Osteocyte (in vitro differentiated cells): ENCODE data around the gene UNC13A. TPM values are rescaled to one million over a fixed set of nuclear protein-coding genes. Genes with fewer than 3 reads are reported as not detected.
A peak's percentile ranks its signal among the peaks of the same experiment; 100 is the strongest.

Source experiments
- DNase-seq: peaks from one replicate; pipeline ENCODE4 v3.0.0; 2021; ENCODE audit warnings: mixed read lengths; ENCODE audit not compliant: unreplicated experiment; ENCODE audit errors: extremely low spot score
- H3K27ac Mint-ChIP-seq: one replicate; pipeline ENCODE4 v1.8.0; 2021; ENCODE audit warnings: mild to moderate bottlenecking, mixed read lengths; ENCODE audit not compliant: unreplicated experiment
- H3K27me3 Mint-ChIP-seq: one replicate; pipeline ENCODE4 v1.8.0; 2021; ENCODE audit warnings: mixed read lengths; ENCODE audit not compliant: unreplicated experiment
- H3K36me3 Mint-ChIP-seq: one replicate; pipeline ENCODE4 v1.8.0; 2021; ENCODE audit warnings: mixed read lengths; ENCODE audit not compliant: unreplicated experiment
- H3K4me1 Mint-ChIP-seq: one replicate; pipeline ENCODE4 v1.8.0; 2021; ENCODE audit warnings: mixed read lengths; ENCODE audit not compliant: unreplicated experiment
- H3K4me3 Mint-ChIP-seq: one replicate; pipeline ENCODE4 v1.8.0; 2021; ENCODE audit warnings: mild to moderate bottlenecking, moderate library complexity, mixed read lengths; ENCODE audit not compliant: unreplicated experiment
- H3K9me3 Mint-ChIP-seq: one replicate; pipeline ENCODE4 v1.8.0; 2021; ENCODE audit warnings: mixed read lengths; ENCODE audit not compliant: unreplicated experiment
- total RNA-seq: library from RNA; stranded (reverse); gene quantifications from 2 replicates; pipeline ENCODE4 v1.2.1, GENCODE V29; 2021
- TF ChIP-seq, protein P1 (sequence below): fragments of 200-600 bp; sonication (generic); IDR thresholded peaks from 2 replicates; pipeline ENCODE4 v1.5.0; 2021; ENCODE audit warnings: antibody characterized with exemption, mild to moderate bottlenecking, moderate library complexity

UNC13A gene
- total RNA-seq, 1 donor from 2014 or later = 1.6 TPM

DNA sequence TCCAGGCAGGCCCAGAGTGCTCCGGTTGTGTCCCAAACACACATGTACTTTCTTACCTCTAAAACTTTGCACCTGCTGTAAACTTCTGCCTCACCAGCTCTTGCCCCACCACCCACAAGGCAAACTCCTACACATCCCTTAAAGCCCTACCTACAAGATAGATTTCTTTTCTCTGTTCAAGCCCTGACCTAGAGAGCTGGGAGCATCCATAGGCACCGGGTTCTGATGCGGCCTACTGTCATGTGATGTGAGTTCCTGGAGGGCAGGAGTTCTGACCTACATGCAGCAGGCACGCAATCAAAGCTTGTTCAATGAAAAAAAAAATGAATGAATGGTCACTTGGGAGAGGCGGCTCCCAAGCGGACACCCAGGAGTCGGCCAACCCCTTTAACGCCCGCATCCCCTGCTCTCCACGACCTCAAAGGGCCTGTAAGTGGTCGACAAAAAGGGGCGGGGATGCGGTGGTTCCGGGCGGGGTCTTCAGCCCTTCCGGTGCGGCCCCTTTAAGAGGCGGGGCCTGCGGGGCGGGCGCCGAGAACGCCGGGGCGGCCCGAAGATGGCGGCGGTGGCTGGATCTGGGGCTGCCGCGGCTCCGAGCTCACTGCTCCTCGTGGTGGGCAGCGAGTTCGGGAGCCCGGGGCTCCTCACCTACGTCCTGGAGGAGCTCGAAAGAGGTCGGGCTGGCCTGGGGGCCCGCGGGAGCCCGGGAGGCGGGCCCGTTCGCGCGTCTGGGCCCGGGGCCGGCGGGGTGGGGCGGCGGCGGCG lies 31.0 kb upstream of the UNC13A start, which contains the start of gene MAP1S:
Gene MAP1S (plus strand): TSS at position 534 of the 765 bp plus-strand sequence. CDS start 23 bp downstream, at position 557.
- Mint-ChIP-seq H3K4me3 (peak within 1 kb of the TSS; percentile 83), H3K27ac (peak within 1 kb of the TSS; percentile 74), H3K9me3 (no peaks in the 10 kb centered on the region), H3K36me3 (peaks cover 1% of the 10 kb centered on the region), H3K27me3 (no peaks in the 10 kb centered on the region), H3K4me1 (peaks cover 31% of the 10 kb centered on the region)
- TF ChIP-seq, protein P1, sequence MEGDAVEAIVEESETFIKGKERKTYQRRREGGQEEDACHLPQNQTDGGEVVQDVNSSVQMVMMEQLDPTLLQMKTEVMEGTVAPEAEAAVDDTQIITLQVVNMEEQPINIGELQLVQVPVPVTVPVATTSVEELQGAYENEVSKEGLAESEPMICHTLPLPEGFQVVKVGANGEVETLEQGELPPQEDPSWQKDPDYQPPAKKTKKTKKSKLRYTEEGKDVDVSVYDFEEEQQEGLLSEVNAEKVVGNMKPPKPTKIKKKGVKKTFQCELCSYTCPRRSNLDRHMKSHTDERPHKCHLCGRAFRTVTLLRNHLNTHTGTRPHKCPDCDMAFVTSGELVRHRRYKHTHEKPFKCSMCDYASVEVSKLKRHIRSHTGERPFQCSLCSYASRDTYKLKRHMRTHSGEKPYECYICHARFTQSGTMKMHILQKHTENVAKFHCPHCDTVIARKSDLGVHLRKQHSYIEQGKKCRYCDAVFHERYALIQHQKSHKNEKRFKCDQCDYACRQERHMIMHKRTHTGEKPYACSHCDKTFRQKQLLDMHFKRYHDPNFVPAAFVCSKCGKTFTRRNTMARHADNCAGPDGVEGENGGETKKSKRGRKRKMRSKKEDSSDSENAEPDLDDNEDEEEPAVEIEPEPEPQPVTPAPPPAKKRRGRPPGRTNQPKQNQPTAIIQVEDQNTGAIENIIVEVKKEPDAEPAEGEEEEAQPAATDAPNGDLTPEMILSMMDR = no peak
- DNase-seq = peak; percentile 88

DNA sequence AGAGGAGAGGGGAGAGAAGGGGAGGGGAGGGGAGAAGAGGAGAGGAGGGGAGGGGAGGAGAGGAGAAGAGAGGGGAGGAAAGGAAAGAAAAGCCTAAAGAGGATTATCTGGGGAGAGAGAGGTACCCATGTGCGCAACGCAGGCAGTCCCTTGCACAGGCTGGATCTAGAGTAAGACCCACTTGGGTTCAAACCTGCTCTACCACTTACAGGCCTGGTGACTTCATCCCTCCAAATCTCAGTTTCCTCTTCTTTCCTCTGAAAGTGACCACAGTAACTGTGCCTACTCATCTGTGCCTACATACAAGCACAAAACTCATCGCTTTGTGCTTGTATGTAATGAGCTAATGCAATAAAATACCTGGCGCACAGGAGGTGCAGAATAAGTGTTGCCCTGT lies 30.4 kb upstream of the UNC13A start:
- Mint-ChIP-seq H3K4me1 (peaks cover 31% of the 10 kb centered on the region), H3K9me3 (no peaks in the 10 kb centered on the region), H3K27ac (peak overlapping the region; percentile 45), H3K36me3 (no peaks in the 10 kb centered on the region), H3K4me3 (peak overlapping the region; percentile 83), H3K27me3 (no peaks in the 10 kb centered on the region)
- TF ChIP-seq, protein P1 = no peak
- no peak for DNase-seq

DNA sequence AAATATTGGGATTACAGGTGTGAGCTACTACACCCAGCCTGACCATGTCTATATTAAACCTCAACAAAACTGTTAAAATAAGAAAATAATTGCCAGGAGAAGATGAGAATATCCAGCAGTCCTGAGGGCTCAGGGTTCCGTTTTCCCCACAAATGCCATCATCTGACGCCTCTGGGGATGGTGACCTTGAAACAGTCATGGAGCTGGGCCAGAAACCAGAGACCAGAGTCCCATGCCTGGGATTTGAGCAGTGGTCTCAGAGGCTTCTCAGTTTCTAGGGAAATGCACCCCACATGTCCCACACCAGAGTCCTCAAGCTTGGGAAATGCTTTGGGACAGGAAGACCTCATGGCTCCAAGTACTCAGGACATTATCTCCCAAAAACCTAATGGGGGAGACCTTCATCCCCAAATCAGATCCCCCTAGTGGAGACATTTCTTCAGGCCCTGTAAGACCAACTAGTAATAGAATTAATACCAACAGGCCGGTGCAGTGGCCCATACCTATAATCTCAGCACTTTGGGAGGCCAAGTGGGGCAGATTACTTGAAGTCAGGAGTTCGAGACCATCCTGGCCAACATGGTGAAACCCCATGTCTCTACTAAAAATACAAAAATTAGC lies 28.3 kb upstream of the UNC13A start:
- H3K36me3 Mint-ChIP-seq = no peaks in the 10 kb centered on the region
- H3K4me1 Mint-ChIP-seq = peaks cover 24% of the 10 kb centered on the region
- no peaks in the 10 kb centered on the region for H3K9me3 Mint-ChIP-seq
- H3K27me3 Mint-ChIP-seq = no peaks in the 10 kb centered on the region
- no peak overlapping the region for H3K4me3 Mint-ChIP-seq
- TF ChIP-seq, protein P1 = peak; percentile 15
- H3K27ac Mint-ChIP-seq = no peak overlapping the region
- DNase-seq = no peak

DNA sequence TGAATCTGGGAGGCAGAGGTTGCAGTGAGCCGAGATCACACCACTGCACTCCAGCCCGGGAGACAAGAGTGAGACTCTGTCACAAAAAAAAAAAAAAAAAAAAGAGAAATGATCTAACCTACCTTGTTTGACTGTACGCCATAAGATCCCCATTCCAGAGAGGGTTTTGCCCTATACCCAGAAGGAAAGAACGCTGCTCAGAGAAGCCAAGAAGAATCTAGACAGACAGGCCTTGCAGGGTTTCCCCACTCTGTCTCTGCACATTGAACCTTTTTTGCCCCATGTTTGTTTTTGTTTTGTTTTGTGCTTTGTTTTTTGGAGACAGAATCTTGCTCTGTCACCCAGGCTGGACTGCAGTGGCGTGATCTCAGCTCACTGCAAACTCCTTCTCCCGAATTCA lies 23.7 kb upstream of the UNC13A start:
- Mint-ChIP-seq H3K27me3 (peaks cover 4% of the 10 kb centered on the region), H3K36me3 (no peaks in the 10 kb centered on the region), H3K4me3 (no peak overlapping the region), H3K27ac (no peak overlapping the region), H3K4me1 (no peaks in the 10 kb centered on the region), H3K9me3 (no peaks in the 10 kb centered on the region)
- no peak for DNase-seq
- TF ChIP-seq, protein P1 = no peak

DNA sequence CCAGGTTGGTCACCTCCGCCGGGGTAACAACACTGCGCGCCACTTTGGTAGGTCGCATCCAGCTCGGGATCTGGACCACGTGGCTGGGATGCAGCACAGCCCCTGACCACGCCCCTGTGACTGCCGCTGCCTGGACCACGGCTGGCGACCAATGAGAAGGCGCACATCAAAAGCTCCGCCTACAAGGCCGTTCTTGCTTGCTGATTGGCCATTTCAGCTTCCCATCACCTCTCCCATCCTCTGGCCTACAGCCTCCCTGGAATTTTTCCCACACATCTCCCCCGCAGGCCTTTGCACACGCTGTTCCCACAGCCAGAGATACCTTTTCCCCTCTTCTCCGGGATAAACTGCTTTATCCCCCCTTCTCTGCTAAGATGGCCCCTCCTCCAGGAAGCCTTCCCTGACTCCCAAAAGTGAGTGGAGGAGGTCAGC lies 18.6 kb upstream of the UNC13A start:
- Mint-ChIP-seq H3K27me3 (peaks cover 5% of the 10 kb centered on the region), H3K9me3 (no peaks in the 10 kb centered on the region), H3K27ac (no peak overlapping the region), H3K4me3 (no peak overlapping the region), H3K36me3 (no peaks in the 10 kb centered on the region), H3K4me1 (no peaks in the 10 kb centered on the region)
- DNase-seq = no peak
- TF ChIP-seq, protein P1 = no peak
